NCI-H1930 (cell line): ENCODE measurements around the gene DCLK1.

ENCODE experiments used
- DNase-seq, 2 experiments: peaks; one replicate each; lab custom pipeline; 2025; lab: John Stamatoyannopoulos, UW

Gene DCLK1

GRCh38 chr13:35860661-35861060 is 270.5 kb downstream of the DCLK1 start:
- no peak for DNase-seq

- DNase-seq: no peak
Observed at GRCh38 chr13:35859981-35860380, 271.2 kb downstream of the DCLK1 start.

GRCh38 chr13:35858665-35859064 is 272.5 kb downstream of the DCLK1 start:
- no peak for DNase-seq

- no peak for DNase-seq
Observed at GRCh38 chr13:35857769-35858168, 273.4 kb downstream of the DCLK1 start.

GRCh38 chr13:35856721-35857364 is 274.3 kb downstream of the DCLK1 start:
- no peak for DNase-seq

GRCh38 chr13:35856084-35856483 is 275.1 kb downstream of the DCLK1 start:
- DNase-seq: no peak

- DNase-seq: no peak
Observed at GRCh38 chr13:35855531-35856019, 275.6 kb downstream of the DCLK1 start.

- no peak for DNase-seq
Observed at GRCh38 chr13:35854286-35854685, 276.9 kb downstream of the DCLK1 start.

GRCh38 chr13:35851881-35852280 is 279.3 kb downstream of the DCLK1 start:
- DNase-seq: no peak

GRCh38 chr13:35851356-35851755 is 279.8 kb downstream of the DCLK1 start:
- no peak for DNase-seq

- no peak for DNase-seq
Observed at GRCh38 chr13:35850569-35850968, 280.6 kb downstream of the DCLK1 start.

GRCh38 chr13:35849256-35849644 is 281.9 kb downstream of the DCLK1 start:
- no peak for DNase-seq

- DNase-seq: no peak
Observed at GRCh38 chr13:35848336-35849255, 282.6 kb downstream of the DCLK1 start.

- no peak for DNase-seq
Observed at GRCh38 chr13:35843272-35843671, 287.9 kb downstream of the DCLK1 start.

GRCh38 chr13:35841060-35841521 is 290.1 kb downstream of the DCLK1 start:
- DNase-seq: no peak

GRCh38 chr13:35839806-35840205 is 291.4 kb downstream of the DCLK1 start:
- DNase-seq: no peak

- no peak for DNase-seq
Observed at GRCh38 chr13:35838356-35838755, 292.8 kb downstream of the DCLK1 start.

GRCh38 chr13:35836446-35836845 is 294.7 kb downstream of the DCLK1 start:
- DNase-seq: no peak

- DNase-seq: no peak
Observed at GRCh38 chr13:35835989-35836388, 295.2 kb downstream of the DCLK1 start.

- no peak for DNase-seq
Observed at GRCh38 chr13:35833608-35834275, 297.4 kb downstream of the DCLK1 start.

GRCh38 chr13:35833031-35833430 is 298.2 kb downstream of the DCLK1 start:
- DNase-seq: no peak

GRCh38 chr13:35832551-35832950 is 298.6 kb downstream of the DCLK1 start:
- DNase-seq: no peak
